Ammon's horn (tissue), 1 donor: Measurements from ENCODE around the gene RIMBP2.

Experiments
- DNase-seq: peaks from one replicate; pipeline ENCODE4 v3.0.0-alpha.2; 2016; ENCODE audit warnings: low spot score

Gene RIMBP2

DNA sequence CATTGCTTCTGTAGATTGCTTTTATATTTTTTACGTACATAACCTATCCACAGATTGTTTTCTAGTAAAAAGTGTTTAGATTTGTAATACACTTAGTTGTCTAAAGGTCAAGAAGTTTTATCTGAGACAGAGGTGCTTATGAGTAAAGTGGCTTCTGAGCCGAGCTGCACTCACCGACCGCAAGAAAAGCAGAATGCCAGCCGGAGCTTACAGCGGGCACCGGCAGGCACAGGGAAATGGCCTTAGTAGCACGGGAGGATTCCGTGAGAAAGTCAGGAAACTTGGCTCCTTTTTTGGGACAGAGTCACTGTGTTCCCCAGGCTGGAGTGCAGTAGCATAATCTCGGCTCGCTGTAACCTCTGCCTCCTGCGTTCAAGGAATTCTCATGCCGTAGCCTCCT is 348.6 kb downstream of the RIMBP2 start:
- no peak for DNase-seq

GRCh38 chr12:130367003-130367402 is 349.1 kb downstream of the RIMBP2 start:
- DNase-seq, result no peak

- DNase-seq, result no peak
These were observed 349.9 kb downstream of the RIMBP2 start for GRCh38 chr12:130366159-130366558.

- DNase-seq, result no peak
These were observed 351.5 kb downstream of the RIMBP2 start for GRCh38 chr12:130364578-130364977.

GRCh38 chr12:130362060-130362459 is 354.0 kb downstream of the RIMBP2 start:
- DNase-seq, result no peak

DNA sequence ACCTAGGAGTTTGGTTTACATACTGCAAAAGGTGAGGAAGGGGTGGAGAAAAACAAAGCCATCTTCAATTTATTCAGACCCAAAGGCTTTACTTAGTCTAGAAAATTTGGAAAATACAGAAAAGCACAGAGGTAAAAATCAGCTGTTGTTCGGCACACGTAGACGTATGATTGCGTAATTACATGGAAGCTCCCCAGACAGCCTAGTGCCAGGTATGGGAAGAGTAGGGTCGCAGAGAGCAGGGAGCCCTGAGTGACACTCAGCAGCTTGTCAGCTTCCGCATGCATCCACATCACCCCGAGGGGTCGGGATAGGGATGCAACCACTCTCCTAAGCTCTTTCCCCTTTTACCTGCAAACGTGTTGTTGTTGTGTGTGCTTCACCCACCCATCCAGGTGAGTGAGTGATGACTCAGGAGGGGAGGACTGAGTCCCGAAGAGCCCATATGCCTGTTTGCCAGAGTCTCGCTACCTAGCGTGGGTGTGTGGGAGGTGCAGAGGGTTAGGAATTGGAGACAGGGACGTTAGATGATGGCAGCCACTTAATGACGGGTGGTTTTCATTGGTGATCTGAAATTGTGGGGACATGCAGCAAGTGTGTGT is 358.3 kb downstream of the RIMBP2 start:
- DNase-seq, result no peak

GRCh38 chr12:130357241-130357640 is 358.9 kb downstream of the RIMBP2 start:
- no peak for DNase-seq

DNA sequence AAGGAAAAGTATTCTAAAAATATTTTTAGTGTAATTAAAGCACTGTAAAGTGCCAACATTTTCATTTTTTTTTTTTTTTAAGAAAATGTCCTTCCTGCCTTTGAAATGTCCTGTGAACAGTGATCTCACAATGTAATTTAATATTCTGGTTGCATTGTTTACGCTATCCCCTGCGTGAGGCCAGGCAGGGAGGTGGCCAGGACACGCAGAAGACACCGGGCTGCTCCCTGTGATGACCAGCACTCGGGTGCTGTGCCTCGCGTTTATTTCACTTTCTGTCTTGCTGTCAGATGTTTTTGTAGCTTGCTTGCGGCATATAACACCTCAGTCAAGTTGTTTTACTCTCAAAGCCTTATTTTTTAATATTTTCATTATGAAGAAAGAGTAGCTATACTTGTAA is 359.9 kb downstream of the RIMBP2 start:
- DNase-seq, result no peak

- DNase-seq, result no peak
These were observed 361.7 kb downstream of the RIMBP2 start for GRCh38 chr12:130354407-130354806.

DNA sequence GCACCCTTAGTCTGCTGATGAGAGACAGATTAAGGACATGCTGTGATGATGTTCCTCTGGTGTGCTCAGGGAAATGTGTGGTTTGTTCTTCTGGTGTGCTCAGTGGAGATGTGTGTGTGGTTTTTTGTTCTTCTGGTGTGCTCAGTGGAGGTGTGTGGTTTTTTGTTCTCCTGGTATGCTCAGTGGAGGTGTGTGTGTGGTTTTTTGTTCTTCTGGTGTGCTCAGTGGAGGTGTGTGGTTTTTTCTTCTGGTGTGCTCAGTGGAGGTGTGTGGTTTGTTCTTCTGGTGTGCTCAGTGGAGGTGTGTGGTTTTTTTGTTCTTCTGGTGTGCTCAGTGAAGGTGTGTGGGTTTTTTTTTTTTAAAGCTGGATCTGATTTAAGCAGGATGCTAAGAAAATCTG is 363.0 kb downstream of the RIMBP2 start:
- no peak for DNase-seq

DNA sequence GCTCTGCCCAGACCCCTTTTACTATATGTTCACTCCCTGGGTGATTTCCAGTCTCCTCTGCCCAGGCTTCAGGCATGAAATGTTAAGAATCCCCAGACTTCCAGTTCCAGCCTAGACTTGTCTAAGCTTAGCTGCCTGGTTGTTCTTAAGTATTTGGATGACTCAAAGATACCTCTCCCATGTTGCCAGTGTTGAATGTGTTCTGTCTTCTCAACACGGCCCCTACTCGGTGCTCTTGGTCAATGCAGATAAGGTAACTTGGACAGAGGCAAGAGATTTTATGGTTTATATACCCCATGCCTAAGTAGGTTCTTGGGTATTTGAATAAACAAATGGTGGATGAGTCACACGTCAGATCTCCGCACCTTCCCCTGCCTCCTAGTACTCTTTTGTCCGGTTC is 364.8 kb downstream of the RIMBP2 start:
- no peak for DNase-seq

DNA sequence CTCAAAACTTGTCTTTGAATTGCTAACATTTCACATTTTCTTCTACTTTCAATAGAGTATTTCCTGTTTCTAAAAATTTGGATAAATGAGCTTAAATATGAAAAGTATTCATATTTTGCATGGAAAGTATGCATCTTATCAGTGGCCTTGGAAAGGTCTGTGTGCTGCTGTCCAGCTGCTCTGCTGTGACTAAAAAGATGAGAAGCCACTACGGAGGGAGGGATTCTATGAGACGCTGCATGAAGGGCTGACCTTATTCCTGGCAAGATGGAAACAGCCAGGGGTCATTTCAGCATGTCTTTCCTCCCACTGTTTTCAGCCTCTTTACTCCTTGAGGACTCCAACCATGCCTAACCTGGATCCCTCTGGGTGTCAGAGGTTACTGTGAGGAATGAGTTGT is 365.4 kb downstream of the RIMBP2 start:
- DNase-seq, result no peak

DNA sequence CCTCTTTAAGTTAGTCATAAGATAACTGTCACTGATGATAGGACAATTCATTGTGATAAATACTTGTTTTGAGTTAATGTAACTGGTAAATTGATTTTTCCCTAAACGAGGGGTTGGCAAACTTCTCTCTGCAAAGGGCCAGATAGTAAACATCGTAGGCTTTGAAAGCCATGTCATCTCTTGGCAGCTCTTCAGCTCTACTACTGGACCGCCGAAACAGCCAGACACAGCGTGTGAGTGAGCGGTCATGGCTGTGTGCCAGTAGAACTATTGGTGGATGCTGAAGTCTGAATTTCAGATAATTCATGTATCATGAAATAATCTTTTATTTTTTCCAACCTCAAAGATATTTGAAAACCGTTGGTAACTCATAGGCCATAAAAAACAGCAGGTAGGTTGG is 368.5 kb downstream of the RIMBP2 start:
- DNase-seq, result no peak
